WTC11 (cell line): ENCODE data around the gene LAMB4. TPM values are rescaled to one million over a fixed set of nuclear protein-coding genes. Genes with fewer than 3 reads are reported as not detected.

Experiments
- ATAC-seq: fragments of 200-7000 bp; cut with Tn5 transposase; 2 replicates; pipeline ENCODE4 v1.10.0; 2021; ENCODE audit warnings: mild to moderate bottlenecking, moderate library complexity
- CTCF ChIA-PET: fragments of 300-600 bp; sonication (Branson Sonifier 250); formaldehyde crosslinking; loops from one replicate; lab custom pipeline; 2021; ENCODE audit warnings: antibody characterized with exemption; lab: Charles Lee
- POLR2A ChIA-PET: fragments of 350-600 bp; sonication (Branson Sonifier 250); formaldehyde crosslinking; loops from one replicate; lab custom pipeline; 2021; ENCODE audit warnings: antibody characterized with exemption; lab: Charles Lee
- DNase-seq: peaks from one replicate; pipeline ENCODE4 v3.0.0; 2021; ENCODE audit warnings: low spot score
- H3K27ac Mint-ChIP-seq: 2 replicates; pipeline ENCODE4 v1.8.0; 2021; ENCODE audit warnings: mixed read lengths
- H3K27me3 Mint-ChIP-seq: 2 replicates; pipeline ENCODE4 v1.8.0; 2021; ENCODE audit warnings: low read depth, mild to moderate bottlenecking, moderate library complexity, mixed read lengths
- H3K36me3 Mint-ChIP-seq: 2 replicates; pipeline ENCODE4 v1.8.0; 2021; ENCODE audit warnings: mixed read lengths
- H3K4me1 Mint-ChIP-seq: 2 replicates; pipeline ENCODE4 v1.8.0; 2022; ENCODE audit warnings: mixed read lengths
- H3K4me3 Mint-ChIP-seq: 2 replicates; pipeline ENCODE4 v1.8.0; 2021; ENCODE audit warnings: mild to moderate bottlenecking, moderate library complexity, mixed read lengths
- H3K9me3 Mint-ChIP-seq: 2 replicates; pipeline ENCODE4 v1.8.0; 2021; ENCODE audit warnings: mixed read lengths
- FOXP1 ChIP-seq: sonication (generic); formaldehyde crosslinking; IDR thresholded peaks from 2 replicates; pipeline ENCODE4 v1.8.0; 2022; ENCODE audit warnings: missing genetic modification reagents, mild to moderate bottlenecking, moderate library complexity, borderline replicate concordance
- IRF2 ChIP-seq: sonication (generic); formaldehyde crosslinking; IDR thresholded peaks from 2 replicates; pipeline ENCODE4 v1.8.0; 2022; ENCODE audit warnings: low read depth, missing genetic modification reagents, borderline replicate concordance
- MYBL2 ChIP-seq: sonication (generic); formaldehyde crosslinking; IDR thresholded peaks from 2 replicates; pipeline ENCODE4 v1.8.1; 2023; ENCODE audit warnings: mild to moderate bottlenecking, moderate library complexity, missing genetic modification reagents
- NFE2L1 ChIP-seq: sonication (generic); formaldehyde crosslinking; IDR thresholded peaks from 2 replicates; pipeline ENCODE4 v1.8.1; 2023; ENCODE audit warnings: missing genetic modification reagents
- NFYB ChIP-seq: sonication (generic); formaldehyde crosslinking; conservative IDR thresholded peaks from 2 replicates; pipeline ENCODE4 v1.8.0; 2022; ENCODE audit warnings: low read depth, missing genetic modification reagents
- PRRX2 ChIP-seq: fragments of 250-450 bp; sonication (Bioruptor Pico); IDR thresholded peaks from 2 replicates; pipeline ENCODE4 v1.8.0; 2021; ENCODE audit warnings: mild to moderate bottlenecking
- RORB ChIP-seq: fragments of 250-450 bp; sonication (Bioruptor Pico); IDR thresholded peaks from 2 replicates; pipeline ENCODE4 v1.9.0; 2021; ENCODE audit warnings: mild to moderate bottlenecking
- TCF7 ChIP-seq: sonication (generic); formaldehyde crosslinking; IDR thresholded peaks from 2 replicates; pipeline ENCODE4 v1.8.0; 2022; ENCODE audit warnings: mild to moderate bottlenecking, low read depth, missing genetic modification reagents, moderate library complexity
- ZBTB21 ChIP-seq: sonication (generic); formaldehyde crosslinking; IDR thresholded peaks from 2 replicates; pipeline ENCODE4 v1.8.1; 2023; ENCODE audit warnings: mild to moderate bottlenecking, missing genetic modification reagents, borderline replicate concordance
- ZNF138 ChIP-seq: sonication (generic); formaldehyde crosslinking; conservative IDR thresholded peaks from 2 replicates; pipeline ENCODE4 v1.8.1; 2022; ENCODE audit warnings: mild to moderate bottlenecking, moderate library complexity, missing genetic modification reagents
- ZNF423 ChIP-seq: fragments of 250-450 bp; sonication (Bioruptor Pico); IDR thresholded peaks from 2 replicates; pipeline ENCODE4 v2.1.2; 2022; ENCODE audit warnings: mild to moderate bottlenecking, moderate library complexity
- total RNA-seq: library from RNA; stranded (reverse); gene quantifications from 3 replicates; pipeline ENCODE4 v1.2.3, GENCODE V29; 2021
- TF ChIP-seq, protein P1 (sequence below): sonication (generic); formaldehyde crosslinking; IDR thresholded peaks from 2 replicates; pipeline ENCODE4 v1.8.0; 2023; ENCODE audit warnings: missing genetic modification reagents, mild to moderate bottlenecking, borderline replicate concordance
- TF ChIP-seq, protein P2 (sequence below): sonication (generic); formaldehyde crosslinking; IDR thresholded peaks from 2 replicates; pipeline ENCODE4 v1.8.0; 2022; ENCODE audit warnings: mild to moderate bottlenecking, missing genetic modification reagents
- TF ChIP-seq, protein P3 (sequence below): sonication (generic); formaldehyde crosslinking; IDR thresholded peaks from 2 replicates; pipeline ENCODE4 v1.8.1; 2022; ENCODE audit warnings: mild to moderate bottlenecking, missing genetic modification reagents, moderate library complexity, borderline replicate concordance
- TF ChIP-seq, protein P4 (sequence below): sonication (generic); formaldehyde crosslinking; IDR thresholded peaks from 2 replicates; pipeline ENCODE4 v1.8.1; 2023; ENCODE audit warnings: mild to moderate bottlenecking, missing genetic modification reagents, borderline replicate concordance
- TF ChIP-seq, protein P5 (sequence below): sonication (generic); formaldehyde crosslinking; IDR thresholded peaks from 2 replicates; pipeline ENCODE4 v1.8.0; 2023; ENCODE audit warnings: mild to moderate bottlenecking, missing genetic modification reagents

The LAMB4 gene
- total RNA-seq, 1 experiment from 2014 or later: not detected

DNA sequence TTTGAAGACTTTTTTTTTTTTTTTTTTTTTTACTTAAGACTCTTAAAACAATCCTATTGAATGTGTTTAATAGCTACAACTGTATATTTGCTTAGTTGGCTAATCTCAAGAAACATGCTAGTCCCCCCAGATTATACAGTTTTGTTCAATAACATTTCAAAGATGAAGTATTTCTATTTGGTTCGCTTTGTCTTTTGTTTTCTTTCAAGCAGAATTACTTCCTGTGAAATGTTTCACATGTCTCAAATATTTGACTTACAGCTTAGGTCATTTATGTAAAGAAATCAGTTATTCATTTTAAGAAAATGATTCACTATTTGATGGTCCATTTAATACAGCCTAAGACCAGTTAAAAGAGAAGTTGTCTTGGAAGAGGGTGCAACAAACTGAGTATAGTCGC lies 114.4 kb downstream of the LAMB4 start:
- ChIA-PET CTCF (interaction anchor here (0.7 to 1.8 kb wide), 5 partner anchors 12 to 130 kb away, joined by 3 to 37 read pairs (median 7); partner anchors contain the start of gene LAMB1), POLR2A (no interaction called here)
- no peak for TF ChIP-seq ZNF423 (CRISPR knock-in tag)
- TF ChIP-seq, protein P1, sequence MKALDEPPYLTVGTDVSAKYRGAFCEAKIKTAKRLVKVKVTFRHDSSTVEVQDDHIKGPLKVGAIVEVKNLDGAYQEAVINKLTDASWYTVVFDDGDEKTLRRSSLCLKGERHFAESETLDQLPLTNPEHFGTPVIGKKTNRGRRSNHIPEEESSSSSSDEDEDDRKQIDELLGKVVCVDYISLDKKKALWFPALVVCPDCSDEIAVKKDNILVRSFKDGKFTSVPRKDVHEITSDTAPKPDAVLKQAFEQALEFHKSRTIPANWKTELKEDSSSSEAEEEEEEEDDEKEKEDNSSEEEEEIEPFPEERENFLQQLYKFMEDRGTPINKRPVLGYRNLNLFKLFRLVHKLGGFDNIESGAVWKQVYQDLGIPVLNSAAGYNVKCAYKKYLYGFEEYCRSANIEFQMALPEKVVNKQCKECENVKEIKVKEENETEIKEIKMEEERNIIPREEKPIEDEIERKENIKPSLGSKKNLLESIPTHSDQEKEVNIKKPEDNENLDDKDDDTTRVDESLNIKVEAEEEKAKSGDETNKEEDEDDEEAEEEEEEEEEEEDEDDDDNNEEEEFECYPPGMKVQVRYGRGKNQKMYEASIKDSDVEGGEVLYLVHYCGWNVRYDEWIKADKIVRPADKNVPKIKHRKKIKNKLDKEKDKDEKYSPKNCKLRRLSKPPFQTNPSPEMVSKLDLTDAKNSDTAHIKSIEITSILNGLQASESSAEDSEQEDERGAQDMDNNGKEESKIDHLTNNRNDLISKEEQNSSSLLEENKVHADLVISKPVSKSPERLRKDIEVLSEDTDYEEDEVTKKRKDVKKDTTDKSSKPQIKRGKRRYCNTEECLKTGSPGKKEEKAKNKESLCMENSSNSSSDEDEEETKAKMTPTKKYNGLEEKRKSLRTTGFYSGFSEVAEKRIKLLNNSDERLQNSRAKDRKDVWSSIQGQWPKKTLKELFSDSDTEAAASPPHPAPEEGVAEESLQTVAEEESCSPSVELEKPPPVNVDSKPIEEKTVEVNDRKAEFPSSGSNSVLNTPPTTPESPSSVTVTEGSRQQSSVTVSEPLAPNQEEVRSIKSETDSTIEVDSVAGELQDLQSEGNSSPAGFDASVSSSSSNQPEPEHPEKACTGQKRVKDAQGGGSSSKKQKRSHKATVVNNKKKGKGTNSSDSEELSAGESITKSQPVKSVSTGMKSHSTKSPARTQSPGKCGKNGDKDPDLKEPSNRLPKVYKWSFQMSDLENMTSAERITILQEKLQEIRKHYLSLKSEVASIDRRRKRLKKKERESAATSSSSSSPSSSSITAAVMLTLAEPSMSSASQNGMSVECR: no peak
- TF ChIP-seq PRRX2 (CRISPR knock-in tag): no peak
- TF ChIP-seq, protein P2, sequence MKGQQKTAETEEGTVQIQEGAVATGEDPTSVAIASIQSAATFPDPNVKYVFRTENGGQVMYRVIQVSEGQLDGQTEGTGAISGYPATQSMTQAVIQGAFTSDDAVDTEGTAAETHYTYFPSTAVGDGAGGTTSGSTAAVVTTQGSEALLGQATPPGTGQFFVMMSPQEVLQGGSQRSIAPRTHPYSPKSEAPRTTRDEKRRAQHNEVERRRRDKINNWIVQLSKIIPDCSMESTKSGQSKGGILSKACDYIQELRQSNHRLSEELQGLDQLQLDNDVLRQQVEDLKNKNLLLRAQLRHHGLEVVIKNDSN: no peak
- no peak for TF ChIP-seq MYBL2 (CRISPR knock-in tag)
- no peak for TF ChIP-seq ZBTB21
- no peak for TF ChIP-seq IRF2 (CRISPR knock-in tag)
- no peak for TF ChIP-seq TCF7 (CRISPR knock-in tag)
- Mint-ChIP-seq H3K4me3 (no peak overlapping the region), H3K36me3 (no peaks in the 10 kb centered on the region), H3K27me3 (no peaks in the 10 kb centered on the region), H3K4me1 (peaks cover 3% of the 10 kb centered on the region; the same call in 1 of the 2 replicates), H3K9me3 (no peaks in the 10 kb centered on the region), H3K27ac (no peak overlapping the region)
- ATAC-seq (no peak), DNase-seq (no peak)

DNA sequence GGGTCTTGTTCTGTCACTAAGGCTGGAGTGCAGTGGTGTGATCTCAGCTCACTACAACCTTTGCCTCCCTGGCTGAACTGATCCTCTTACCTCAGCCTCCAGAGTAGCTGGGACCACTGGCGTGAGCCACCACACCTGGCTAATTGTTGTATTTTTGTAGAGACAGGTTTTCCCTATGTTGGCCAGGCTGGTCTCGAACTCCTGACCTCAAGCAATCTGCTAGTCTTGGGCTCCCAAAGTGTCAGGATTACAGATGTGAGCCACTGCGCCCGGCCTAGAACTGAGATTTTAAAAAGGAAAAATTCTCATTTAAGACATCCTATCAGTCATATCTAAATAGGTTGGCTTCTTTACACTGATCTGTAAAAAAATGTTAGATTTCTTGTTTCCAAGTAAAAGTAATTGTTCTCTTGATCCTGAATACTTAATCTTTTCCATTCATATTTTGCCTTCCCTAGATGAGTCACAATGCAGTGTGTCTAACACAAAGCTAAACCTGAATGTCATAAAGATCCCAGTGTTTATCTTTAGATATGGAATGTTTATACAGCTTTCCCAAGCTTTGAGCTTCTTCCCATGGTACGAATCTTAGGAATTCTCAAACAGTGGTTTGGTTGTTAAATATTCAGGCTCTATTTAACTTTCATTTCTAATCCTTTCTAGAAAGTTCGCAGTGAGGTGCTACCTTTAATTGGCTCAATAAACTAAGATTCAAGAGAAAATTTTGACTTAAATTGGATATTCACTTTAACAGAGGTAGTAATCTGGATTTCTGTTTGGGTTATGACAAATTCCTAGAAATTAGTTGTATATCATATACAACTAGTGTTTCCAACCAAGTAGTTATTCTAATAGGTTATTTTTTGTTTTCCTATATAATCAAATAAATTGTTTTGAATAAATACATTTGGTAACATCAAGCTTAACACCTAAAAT lies 115.1 kb downstream of the LAMB4 start:
- no peak for DNase-seq
- TF ChIP-seq, protein P3, sequence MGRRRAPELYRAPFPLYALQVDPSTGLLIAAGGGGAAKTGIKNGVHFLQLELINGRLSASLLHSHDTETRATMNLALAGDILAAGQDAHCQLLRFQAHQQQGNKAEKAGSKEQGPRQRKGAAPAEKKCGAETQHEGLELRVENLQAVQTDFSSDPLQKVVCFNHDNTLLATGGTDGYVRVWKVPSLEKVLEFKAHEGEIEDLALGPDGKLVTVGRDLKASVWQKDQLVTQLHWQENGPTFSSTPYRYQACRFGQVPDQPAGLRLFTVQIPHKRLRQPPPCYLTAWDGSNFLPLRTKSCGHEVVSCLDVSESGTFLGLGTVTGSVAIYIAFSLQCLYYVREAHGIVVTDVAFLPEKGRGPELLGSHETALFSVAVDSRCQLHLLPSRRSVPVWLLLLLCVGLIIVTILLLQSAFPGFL (CRISPR knock-in tag): no peak
- no peak for TF ChIP-seq ZNF138 (CRISPR knock-in tag)
- TF ChIP-seq, protein P4, sequence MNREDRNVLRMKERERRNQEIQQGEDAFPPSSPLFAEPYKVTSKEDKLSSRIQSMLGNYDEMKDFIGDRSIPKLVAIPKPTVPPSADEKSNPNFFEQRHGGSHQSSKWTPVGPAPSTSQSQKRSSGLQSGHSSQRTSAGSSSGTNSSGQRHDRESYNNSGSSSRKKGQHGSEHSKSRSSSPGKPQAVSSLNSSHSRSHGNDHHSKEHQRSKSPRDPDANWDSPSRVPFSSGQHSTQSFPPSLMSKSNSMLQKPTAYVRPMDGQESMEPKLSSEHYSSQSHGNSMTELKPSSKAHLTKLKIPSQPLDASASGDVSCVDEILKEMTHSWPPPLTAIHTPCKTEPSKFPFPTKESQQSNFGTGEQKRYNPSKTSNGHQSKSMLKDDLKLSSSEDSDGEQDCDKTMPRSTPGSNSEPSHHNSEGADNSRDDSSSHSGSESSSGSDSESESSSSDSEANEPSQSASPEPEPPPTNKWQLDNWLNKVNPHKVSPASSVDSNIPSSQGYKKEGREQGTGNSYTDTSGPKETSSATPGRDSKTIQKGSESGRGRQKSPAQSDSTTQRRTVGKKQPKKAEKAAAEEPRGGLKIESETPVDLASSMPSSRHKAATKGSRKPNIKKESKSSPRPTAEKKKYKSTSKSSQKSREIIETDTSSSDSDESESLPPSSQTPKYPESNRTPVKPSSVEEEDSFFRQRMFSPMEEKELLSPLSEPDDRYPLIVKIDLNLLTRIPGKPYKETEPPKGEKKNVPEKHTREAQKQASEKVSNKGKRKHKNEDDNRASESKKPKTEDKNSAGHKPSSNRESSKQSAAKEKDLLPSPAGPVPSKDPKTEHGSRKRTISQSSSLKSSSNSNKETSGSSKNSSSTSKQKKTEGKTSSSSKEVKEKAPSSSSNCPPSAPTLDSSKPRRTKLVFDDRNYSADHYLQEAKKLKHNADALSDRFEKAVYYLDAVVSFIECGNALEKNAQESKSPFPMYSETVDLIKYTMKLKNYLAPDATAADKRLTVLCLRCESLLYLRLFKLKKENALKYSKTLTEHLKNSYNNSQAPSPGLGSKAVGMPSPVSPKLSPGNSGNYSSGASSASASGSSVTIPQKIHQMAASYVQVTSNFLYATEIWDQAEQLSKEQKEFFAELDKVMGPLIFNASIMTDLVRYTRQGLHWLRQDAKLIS: no peak
- TF ChIP-seq, protein P5, sequence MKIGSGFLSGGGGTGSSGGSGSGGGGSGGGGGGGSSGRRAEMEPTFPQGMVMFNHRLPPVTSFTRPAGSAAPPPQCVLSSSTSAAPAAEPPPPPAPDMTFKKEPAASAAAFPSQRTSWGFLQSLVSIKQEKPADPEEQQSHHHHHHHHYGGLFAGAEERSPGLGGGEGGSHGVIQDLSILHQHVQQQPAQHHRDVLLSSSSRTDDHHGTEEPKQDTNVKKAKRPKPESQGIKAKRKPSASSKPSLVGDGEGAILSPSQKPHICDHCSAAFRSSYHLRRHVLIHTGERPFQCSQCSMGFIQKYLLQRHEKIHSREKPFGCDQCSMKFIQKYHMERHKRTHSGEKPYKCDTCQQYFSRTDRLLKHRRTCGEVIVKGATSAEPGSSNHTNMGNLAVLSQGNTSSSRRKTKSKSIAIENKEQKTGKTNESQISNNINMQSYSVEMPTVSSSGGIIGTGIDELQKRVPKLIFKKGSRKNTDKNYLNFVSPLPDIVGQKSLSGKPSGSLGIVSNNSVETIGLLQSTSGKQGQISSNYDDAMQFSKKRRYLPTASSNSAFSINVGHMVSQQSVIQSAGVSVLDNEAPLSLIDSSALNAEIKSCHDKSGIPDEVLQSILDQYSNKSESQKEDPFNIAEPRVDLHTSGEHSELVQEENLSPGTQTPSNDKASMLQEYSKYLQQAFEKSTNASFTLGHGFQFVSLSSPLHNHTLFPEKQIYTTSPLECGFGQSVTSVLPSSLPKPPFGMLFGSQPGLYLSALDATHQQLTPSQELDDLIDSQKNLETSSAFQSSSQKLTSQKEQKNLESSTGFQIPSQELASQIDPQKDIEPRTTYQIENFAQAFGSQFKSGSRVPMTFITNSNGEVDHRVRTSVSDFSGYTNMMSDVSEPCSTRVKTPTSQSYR (CRISPR knock-in tag): no peak
- no peak for TF ChIP-seq RORB (CRISPR knock-in tag)
- no peak for TF ChIP-seq ZBTB21
- no peak for TF ChIP-seq NFE2L1 (CRISPR knock-in tag)
- no peak for TF ChIP-seq FOXP1 (CRISPR knock-in tag)
- no peak for TF ChIP-seq NFYB
- no peak for TF ChIP-seq ZNF423 (CRISPR knock-in tag)
- TF ChIP-seq, all 79 proteins: peak for 0
- POLR2A ChIA-PET: no interaction called here
- no peaks in the 10 kb centered on the region for H3K9me3 Mint-ChIP-seq
- H3K27ac Mint-ChIP-seq: no peak overlapping the region
- no peak for ATAC-seq
- CTCF ChIA-PET: interaction anchor here (0.6 to 0.9 kb wide), 3 partner anchors 10 to 1126 kb away, joined by 3 to 6 read pairs (median 3); no protein-coding TSS in a partner anchor
- H3K4me1 Mint-ChIP-seq: peaks cover 3% of the 10 kb centered on the region; the same call in 1 of the 2 replicates
- no peak overlapping the region for H3K4me3 Mint-ChIP-seq
- peaks cover 3% of the 10 kb centered on the region; the same call in 1 of the 2 replicates for H3K27me3 Mint-ChIP-seq
- H3K36me3 Mint-ChIP-seq: no peaks in the 10 kb centered on the region
